Measurements from ENCODE around the gene HOMEZ. TPM values are rescaled to one million over a fixed set of nuclear protein-coding genes. Genes with fewer than 3 reads are reported as not detected.

HOMEZ gene
- total RNA-seq, 1 donor from 2014 or later = 7.3 TPM

DNA sequence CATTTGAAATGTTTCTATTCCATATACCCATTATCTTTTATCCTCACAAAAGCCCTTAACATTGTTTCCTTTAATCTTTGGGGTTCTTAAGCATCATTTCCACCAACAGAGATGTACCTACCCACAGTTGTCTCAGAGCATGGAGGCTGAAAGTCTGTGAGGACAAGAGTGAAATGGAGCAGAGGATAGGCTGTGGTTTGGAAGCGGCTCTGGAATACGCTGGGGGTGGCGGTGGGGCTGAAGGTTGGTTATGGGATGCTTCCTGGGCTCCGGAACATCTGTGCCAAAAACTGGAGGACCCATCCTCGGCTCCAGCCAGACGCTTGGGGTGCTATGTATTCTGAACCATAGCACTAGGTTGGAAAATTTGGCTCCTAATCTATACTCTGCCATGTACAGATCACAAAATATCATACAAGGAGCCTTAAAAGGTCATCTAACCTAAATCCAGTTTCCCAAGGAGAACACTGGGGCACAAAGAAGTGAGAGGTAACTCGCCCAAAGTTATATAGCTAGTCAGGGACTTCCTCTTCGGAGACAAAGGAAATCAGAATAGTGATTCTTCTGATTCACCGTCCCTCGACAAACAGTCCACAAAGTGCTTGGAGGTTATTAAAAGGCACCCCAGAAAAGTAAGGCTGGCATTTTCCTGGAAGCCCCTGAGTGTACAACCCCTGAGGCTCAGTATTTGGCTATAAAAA lies 14.2 kb upstream of the HOMEZ start:
- H3K27ac ChIP-seq = peak overlapping the region; percentile 94 to 99
- TF ChIP-seq, protein P1, sequence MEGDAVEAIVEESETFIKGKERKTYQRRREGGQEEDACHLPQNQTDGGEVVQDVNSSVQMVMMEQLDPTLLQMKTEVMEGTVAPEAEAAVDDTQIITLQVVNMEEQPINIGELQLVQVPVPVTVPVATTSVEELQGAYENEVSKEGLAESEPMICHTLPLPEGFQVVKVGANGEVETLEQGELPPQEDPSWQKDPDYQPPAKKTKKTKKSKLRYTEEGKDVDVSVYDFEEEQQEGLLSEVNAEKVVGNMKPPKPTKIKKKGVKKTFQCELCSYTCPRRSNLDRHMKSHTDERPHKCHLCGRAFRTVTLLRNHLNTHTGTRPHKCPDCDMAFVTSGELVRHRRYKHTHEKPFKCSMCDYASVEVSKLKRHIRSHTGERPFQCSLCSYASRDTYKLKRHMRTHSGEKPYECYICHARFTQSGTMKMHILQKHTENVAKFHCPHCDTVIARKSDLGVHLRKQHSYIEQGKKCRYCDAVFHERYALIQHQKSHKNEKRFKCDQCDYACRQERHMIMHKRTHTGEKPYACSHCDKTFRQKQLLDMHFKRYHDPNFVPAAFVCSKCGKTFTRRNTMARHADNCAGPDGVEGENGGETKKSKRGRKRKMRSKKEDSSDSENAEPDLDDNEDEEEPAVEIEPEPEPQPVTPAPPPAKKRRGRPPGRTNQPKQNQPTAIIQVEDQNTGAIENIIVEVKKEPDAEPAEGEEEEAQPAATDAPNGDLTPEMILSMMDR (IDR thresholded peaks at IDR 0.05) = no peak
- H3K36me3 ChIP-seq = peaks cover 0 to 3% of the 10 kb centered on the region in 2 donors
- no peak for DNase-seq (ENCODE audit: low spot score in 2 of 2)
- no peaks in the 10 kb centered on the region for H3K9me3 ChIP-seq
- H3K27me3 ChIP-seq = no peaks in the 10 kb centered on the region
- H3K4me3 ChIP-seq = peak overlapping the region; percentile 85 to 93
- intact Hi-C loops (cut with DNase I) = loop anchor here (2.0 to 10.0 kb wide), 8 partner anchors 35 to 942 kb away; partner anchors contain the start of genes ACIN1, C14orf119, EMC9 and MMP14
- H3K4me1 ChIP-seq = peaks cover 11 to 17% of the 10 kb centered on the region in 2 donors

DNA sequence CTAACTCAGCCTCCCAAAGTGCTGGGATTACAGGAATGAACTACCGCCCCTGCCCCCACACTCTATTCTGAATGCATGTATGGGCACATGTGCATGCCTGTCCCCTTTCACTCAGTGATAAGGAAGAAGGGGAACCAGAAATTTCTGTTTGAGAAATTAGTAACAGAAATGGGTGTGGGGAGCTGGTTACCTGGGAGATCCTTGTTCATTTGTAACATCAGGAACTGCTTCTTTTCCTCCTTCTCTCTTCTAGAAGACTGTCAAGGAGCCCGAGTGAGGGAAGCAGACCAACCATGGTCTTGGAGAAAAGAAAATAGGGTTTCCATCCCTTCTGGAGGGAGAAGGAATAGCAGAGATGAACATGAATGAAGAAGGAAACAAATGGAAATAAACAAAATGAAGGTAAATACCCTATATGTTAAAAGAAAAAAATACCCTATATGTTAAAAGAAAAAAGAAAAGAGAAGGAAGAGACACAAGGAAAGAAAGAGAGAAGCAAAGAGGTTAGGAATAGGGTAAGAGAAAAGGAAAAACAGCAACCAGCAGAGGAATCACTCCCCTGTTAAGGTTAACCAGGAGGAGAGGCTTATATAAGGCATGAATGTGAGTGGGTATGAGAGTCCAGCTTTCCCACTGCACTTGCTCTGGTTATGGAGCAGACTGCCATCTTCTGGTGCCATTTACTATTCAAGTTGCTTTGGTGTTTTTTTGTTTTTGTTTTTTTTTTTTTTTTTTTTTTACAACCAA lies 13.5 kb upstream of the HOMEZ start:
- Histone ChIP-seq H3K9me3 (no peaks in the 10 kb centered on the region), H3K27me3 (no peaks in the 10 kb centered on the region), H3K36me3 (peaks cover 0 to 3% of the 10 kb centered on the region in 2 donors), H3K4me3 (no peak overlapping the region), H3K4me1 (peaks cover 11 to 20% of the 10 kb centered on the region in 2 donors), H3K27ac (peak overlapping the region; percentile 94 to 99)
- DNase-seq (ENCODE audit: low spot score in 2 of 2) = no peak
- intact Hi-C loops (cut with DNase I) = no loop called here
- TF ChIP-seq, protein P1 (IDR thresholded peaks at IDR 0.05) = peak in 1 of 3 experiments; percentile 19

DNA sequence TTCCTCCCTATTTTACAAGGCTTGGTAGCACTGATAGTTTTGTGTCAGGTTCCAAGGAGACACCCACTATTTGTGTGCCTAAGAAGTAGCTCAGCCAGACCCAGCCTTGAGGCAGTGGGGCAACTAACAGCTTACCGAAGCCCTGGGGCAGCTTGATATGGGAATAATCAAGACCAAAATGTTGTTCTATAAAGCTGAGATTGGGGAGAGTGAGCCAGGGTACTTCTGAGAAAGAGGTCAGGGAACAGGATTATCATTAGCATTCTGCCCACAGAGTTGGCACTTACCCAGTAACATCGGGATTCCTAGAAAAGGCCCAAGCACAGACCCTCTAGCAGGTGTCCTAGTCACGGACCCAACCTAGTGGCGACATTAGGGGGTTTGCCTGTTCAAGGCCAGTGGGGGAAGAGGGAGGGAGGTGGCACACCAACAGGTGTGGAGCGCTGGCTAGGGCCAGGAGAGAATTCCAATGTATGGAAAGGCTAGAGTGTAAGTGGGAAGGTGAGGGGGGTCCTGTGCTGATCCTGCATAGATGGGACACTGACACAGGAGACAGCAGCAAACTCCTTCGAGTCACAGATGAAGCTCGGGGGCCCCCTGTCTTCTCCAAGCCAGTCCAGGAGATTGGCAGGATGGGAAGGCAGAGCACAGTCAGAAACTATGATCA lies 11.8 kb upstream of the HOMEZ start:
- Histone ChIP-seq H3K27me3 (no peaks in the 10 kb centered on the region), H3K4me1 (peaks cover 11 to 20% of the 10 kb centered on the region in 2 donors), H3K36me3 (peaks cover 0 to 3% of the 10 kb centered on the region in 2 donors), H3K9me3 (no peaks in the 10 kb centered on the region), H3K4me3 (no peak overlapping the region), H3K27ac (peak overlapping the region in 1 of 2 donors; percentile 23)
- TF ChIP-seq, protein P1 (IDR thresholded peaks at IDR 0.05) = no peak
- intact Hi-C loops (cut with DNase I) = no loop called here
- no peak for DNase-seq (ENCODE audit: low spot score in 2 of 2)

DNA sequence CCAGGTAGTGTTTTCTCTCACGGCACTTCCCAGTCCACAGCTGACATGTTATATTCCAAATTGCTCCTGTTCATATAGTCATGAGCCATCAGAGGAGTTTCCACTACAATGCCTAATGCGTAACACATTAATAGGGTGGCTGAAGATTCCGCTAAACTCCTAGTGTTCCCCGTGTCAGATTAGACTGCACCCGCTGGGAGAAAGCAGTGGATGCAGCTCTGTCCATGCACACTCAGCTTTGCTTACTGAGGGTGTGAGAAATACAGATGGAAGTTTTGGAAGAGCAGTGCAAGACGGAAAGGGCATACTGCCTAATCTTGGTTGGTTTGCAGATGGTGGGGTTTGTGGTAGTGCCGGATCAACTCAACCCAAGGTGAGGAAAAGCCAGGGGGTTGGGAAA lies 11.2 kb upstream of the HOMEZ start:
- intact Hi-C loops (cut with DNase I) = no loop called here
- Histone ChIP-seq H3K36me3 (peaks cover 0 to 3% of the 10 kb centered on the region in 2 donors), H3K27ac (peak overlapping the region in 1 of 2 donors; percentile 23), H3K9me3 (no peaks in the 10 kb centered on the region), H3K4me3 (no peak overlapping the region), H3K27me3 (no peaks in the 10 kb centered on the region), H3K4me1 (peaks cover 11 to 20% of the 10 kb centered on the region in 2 donors)
- TF ChIP-seq, protein P1 (IDR thresholded peaks at IDR 0.05) = no peak
- no peak for DNase-seq (ENCODE audit: low spot score in 2 of 2)

DNA sequence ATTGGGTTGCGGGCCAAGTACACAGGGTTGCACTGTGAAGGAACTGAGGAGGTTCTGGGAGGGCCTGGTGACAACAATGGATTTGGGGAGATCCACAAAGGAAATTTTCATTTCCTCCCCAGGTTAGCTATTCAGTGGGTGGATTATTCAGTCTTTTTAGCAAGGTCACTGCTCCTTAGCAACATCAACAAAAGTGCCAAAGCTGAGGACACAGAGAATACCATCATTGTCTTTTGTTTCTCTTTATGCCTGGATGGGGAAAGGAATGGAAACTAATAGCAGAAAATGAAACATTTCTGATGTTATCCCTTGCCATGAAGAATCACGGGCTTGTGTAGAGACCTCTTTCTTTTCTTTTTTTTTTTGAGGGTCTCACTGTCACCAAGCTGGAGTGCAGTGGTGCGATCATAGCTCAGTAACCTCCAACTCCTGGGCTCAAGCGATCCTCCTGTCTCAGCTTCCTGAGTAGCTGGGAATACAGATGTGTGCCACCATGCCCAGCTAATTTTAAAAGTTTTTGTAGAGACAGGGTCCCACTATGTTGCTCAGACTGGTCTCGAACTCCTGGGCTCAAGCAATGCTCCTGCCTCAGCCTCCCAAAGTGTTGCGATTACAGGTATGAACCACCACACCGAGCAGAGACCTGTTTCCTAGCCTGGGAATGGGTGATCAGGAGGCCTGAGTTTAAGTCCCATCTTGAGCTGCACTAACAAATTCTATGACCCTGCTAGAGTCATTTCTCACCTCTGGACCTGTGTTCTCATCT lies 10.3 kb upstream of the HOMEZ start:
- Histone ChIP-seq H3K4me1 (peaks cover 11 to 17% of the 10 kb centered on the region in 2 donors), H3K27me3 (no peaks in the 10 kb centered on the region), H3K27ac (no peak overlapping the region), H3K4me3 (no peak overlapping the region), H3K9me3 (no peaks in the 10 kb centered on the region), H3K36me3 (peaks cover 0 to 3% of the 10 kb centered on the region in 2 donors)
- no peak for DNase-seq (ENCODE audit: low spot score in 2 of 2)
- TF ChIP-seq, protein P1 (IDR thresholded peaks at IDR 0.05) = no peak
- intact Hi-C loops (cut with DNase I) = no loop called here

Measured in ascending aorta (tissue), 2 donors.